RWPE2 (cell line): ENCODE results near the gene PBX1.

ENCODE experiments used
- ATAC-seq: fragments of 200-7000 bp; cut with Tn5 transposase; 3 replicates; pipeline ENCODE4 v1.9.1; 2021; ENCODE audit warnings: low read depth
- DNase-seq: peaks from one replicate; pipeline ENCODE4 v3.0.0-alpha.2; 2020; ENCODE audit warnings: low spot score
- H3K27ac ChIP-seq: fragments of 450-650 bp; 2 replicates; pipeline ENCODE4 v1.5.1; 2017; ENCODE audit warnings: mild to moderate bottlenecking; ENCODE audit not compliant: poor library complexity, severe bottlenecking
- H3K27me3 ChIP-seq: fragments of 250-450 bp; sonication (Bioruptor Pico); 2 replicates; pipeline ENCODE4 v1.5.1; 2021; ENCODE audit warnings: mild to moderate bottlenecking, moderate library complexity; ENCODE audit not compliant: insufficient read depth, poor library complexity, severe bottlenecking
- H3K36me3 ChIP-seq: fragments of 250-450 bp; sonication (Bioruptor Pico); 2 replicates; pipeline ENCODE4 v1.5.1; 2020; ENCODE audit warnings: low read depth, mild to moderate bottlenecking, moderate library complexity
- H3K4me1 ChIP-seq: fragments of 250-450 bp; sonication (Bioruptor Pico); 2 replicates; pipeline ENCODE4 v1.5.1; 2021; ENCODE audit warnings: mild to moderate bottlenecking, moderate library complexity; ENCODE audit not compliant: insufficient read depth, poor library complexity, severe bottlenecking
- H3K4me3 ChIP-seq: fragments of 250-450 bp; sonication (Bioruptor Pico); 2 replicates; pipeline ENCODE4 v1.5.1; 2021; ENCODE audit warnings: mild to moderate bottlenecking, moderate library complexity; ENCODE audit not compliant: severe bottlenecking
- H3K9me3 ChIP-seq: fragments of 250-450 bp; sonication (Bioruptor Pico); 2 replicates; pipeline ENCODE4 v1.5.1; 2021; ENCODE audit warnings: mild to moderate bottlenecking, moderate library complexity; ENCODE audit not compliant: severe bottlenecking
- TF ChIP-seq, protein P1 (sequence below): fragments of 450-650 bp; IDR thresholded peaks from one replicate; pipeline ENCODE4 v1.5.1; 2017; ENCODE audit warnings: mild to moderate bottlenecking, moderate library complexity; ENCODE audit not compliant: poor library complexity, severe bottlenecking

PBX1 gene

DNA sequence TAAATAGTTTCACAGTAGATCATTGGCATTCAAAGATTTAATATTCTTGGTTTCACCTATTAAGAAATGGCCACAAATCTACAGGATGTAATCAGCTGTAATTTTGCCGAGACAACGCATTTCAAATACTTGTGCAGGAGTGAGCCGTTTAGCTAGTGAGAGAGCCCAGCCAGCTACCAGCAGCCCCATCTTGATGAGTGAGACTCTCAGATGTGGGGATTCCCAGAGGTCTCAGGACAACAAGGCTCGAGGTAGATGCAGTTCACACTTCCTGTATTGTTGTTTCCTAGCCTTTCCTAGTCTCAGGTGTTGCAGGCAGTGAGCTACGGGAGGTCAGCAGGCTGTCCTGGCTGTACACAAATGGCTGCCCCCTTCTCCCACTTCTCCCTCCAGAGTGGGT lies 108.6 kb downstream of the PBX1 start:
- Histone ChIP-seq H3K36me3 (no peaks in the 10 kb centered on the region), H3K4me3 (no peak overlapping the region), H3K27me3 (no peaks in the 10 kb centered on the region), H3K27ac (no peak overlapping the region), H3K4me1 (no peaks in the 10 kb centered on the region), H3K9me3 (no peaks in the 10 kb centered on the region)
- TF ChIP-seq, protein P1, sequence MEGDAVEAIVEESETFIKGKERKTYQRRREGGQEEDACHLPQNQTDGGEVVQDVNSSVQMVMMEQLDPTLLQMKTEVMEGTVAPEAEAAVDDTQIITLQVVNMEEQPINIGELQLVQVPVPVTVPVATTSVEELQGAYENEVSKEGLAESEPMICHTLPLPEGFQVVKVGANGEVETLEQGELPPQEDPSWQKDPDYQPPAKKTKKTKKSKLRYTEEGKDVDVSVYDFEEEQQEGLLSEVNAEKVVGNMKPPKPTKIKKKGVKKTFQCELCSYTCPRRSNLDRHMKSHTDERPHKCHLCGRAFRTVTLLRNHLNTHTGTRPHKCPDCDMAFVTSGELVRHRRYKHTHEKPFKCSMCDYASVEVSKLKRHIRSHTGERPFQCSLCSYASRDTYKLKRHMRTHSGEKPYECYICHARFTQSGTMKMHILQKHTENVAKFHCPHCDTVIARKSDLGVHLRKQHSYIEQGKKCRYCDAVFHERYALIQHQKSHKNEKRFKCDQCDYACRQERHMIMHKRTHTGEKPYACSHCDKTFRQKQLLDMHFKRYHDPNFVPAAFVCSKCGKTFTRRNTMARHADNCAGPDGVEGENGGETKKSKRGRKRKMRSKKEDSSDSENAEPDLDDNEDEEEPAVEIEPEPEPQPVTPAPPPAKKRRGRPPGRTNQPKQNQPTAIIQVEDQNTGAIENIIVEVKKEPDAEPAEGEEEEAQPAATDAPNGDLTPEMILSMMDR = no peak
- no peak for DNase-seq
- ATAC-seq = no peak

DNA sequence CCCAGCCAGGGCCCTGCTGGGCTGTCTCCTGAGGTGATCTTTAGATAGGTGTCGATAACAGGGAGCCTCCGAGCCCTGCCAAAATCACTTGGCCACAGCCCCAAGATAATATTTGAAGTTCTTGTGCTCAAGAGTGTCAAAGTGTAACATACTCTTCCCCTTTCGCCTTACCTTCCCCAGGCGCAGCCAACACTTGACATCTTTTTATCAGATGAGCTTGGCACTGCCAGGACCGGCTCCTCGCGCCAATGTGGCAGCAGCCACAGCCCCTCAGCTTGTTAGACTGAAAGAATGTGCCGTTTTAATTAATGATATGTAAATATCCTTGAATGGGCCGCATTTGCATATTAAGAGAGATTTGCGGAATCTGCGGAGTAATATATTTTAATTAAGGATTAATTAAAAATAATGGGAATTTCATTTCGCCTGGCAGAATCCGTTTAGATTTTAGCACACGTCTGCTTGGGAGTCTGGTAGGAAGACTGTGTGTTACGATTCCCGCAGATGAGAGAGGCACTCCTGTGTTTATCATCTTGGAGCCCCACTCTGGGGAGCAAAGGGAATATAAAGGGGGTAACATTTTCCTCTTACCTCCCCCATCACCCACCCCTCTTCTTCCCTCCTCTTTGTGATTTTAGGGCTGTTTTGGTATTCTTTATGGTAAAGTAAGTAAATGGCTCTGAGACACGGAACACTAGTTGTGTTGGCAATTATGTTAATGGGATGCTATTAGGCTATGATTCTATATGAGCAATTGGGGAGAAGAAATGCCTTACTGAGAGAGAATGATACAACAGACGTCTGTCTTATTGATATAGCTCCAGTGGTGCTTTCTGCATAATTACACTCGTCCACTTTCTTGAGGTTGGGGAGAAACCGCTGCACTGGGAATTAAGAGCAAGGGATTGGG lies 109.8 kb downstream of the PBX1 start:
- ATAC-seq (no peak), DNase-seq (no peak)
- no peak overlapping the region for H3K4me3 ChIP-seq
- no peaks in the 10 kb centered on the region for H3K36me3 ChIP-seq
- TF ChIP-seq, protein P1 = no peak
- H3K9me3 ChIP-seq = no peaks in the 10 kb centered on the region
- H3K4me1 ChIP-seq = no peaks in the 10 kb centered on the region
- H3K27me3 ChIP-seq = no peaks in the 10 kb centered on the region
- H3K27ac ChIP-seq = no peak overlapping the region

- no peak for ATAC-seq
- DNase-seq = no peak
- TF ChIP-seq, protein P1 = no peak
- Histone ChIP-seq H3K4me1 (no peaks in the 10 kb centered on the region), H3K27me3 (no peaks in the 10 kb centered on the region), H3K36me3 (no peaks in the 10 kb centered on the region), H3K4me3 (no peak overlapping the region), H3K9me3 (no peaks in the 10 kb centered on the region), H3K27ac (no peak overlapping the region)
These were observed 111.0 kb downstream of the PBX1 start for GRCh38 chr1:164670026-164670425.

DNA sequence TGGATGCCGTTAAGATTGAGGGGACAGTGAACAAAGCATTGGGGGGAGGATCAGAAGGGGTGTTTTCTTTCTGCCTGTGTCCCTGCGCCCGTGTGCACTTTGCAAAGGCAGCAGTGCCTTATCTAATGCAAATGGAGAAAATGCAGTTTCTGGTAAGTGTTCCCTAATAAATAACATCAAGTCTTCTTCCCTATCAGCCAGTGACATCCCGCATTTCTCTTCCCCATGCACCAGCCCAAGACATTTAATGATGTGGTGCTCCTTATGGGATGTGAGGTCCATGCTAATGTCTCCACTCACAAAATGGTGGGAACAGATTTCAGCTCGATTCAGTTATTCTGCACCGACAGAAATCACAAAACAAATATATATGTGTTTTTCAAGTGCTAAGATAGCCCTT lies 111.8 kb downstream of the PBX1 start:
- H3K27ac ChIP-seq = no peak overlapping the region
- DNase-seq = no peak
- TF ChIP-seq, protein P1 = no peak
- H3K4me1 ChIP-seq = no peaks in the 10 kb centered on the region
- no peaks in the 10 kb centered on the region for H3K36me3 ChIP-seq
- H3K9me3 ChIP-seq = no peaks in the 10 kb centered on the region
- H3K27me3 ChIP-seq = no peaks in the 10 kb centered on the region
- ATAC-seq = no peak
- H3K4me3 ChIP-seq = no peak overlapping the region
